Measurements from ENCODE around the gene ZNF593.

The ZNF593 gene
- total RNA-seq, result 9.3 to 58.6 (median 9.6) reads per million in 3 experiments

GRCh38 chr1:26169669-26170471 is at the start of gene ZNF593:
Gene ZNF593, plus strand, starts transcription at chr1:26169908. Its CDS starts 76 bp downstream, at chr1:26169984.
- peak; percentile 75 for DNase-seq

GRCh38 chr1:26121854-26122773 is 47.6 kb upstream of the ZNF593 start:
- DNase-seq, result no peak

GRCh38 chr1:26122988-26123973 is 46.4 kb upstream of the ZNF593 start:
- DNase-seq, result no peak

GRCh38 chr1:26124418-26125331 is 45.0 kb upstream of the ZNF593 start:
- no peak for DNase-seq

GRCh38 chr1:26125382-26125781 is 44.3 kb upstream of the ZNF593 start:
- no peak for DNase-seq

GRCh38 chr1:26125946-26126320 is 43.8 kb upstream of the ZNF593 start:
- no peak for DNase-seq

- peak; percentile 93 for DNase-seq
Observed at GRCh38 chr1:26126321-26127084, 43.2 kb upstream of the ZNF593 start.

- no peak for DNase-seq
Observed at GRCh38 chr1:26127235-26128163, 42.2 kb upstream of the ZNF593 start.

GRCh38 chr1:26129778-26130177 is 39.9 kb upstream of the ZNF593 start:
- DNase-seq, result no peak

GRCh38 chr1:26130695-26131094 is 39.0 kb upstream of the ZNF593 start:
- DNase-seq, result no peak

- DNase-seq, result no peak
Observed at GRCh38 chr1:26132128-26132833, 37.4 kb upstream of the ZNF593 start.

- no peak for DNase-seq
Observed at GRCh38 chr1:26132834-26133167, 36.9 kb upstream of the ZNF593 start.

GRCh38 chr1:26134466-26134865 is 35.2 kb upstream of the ZNF593 start:
- no peak for DNase-seq

GRCh38 chr1:26138974-26139558 is 30.6 kb upstream of the ZNF593 start:
- DNase-seq, result no peak

- no peak for DNase-seq
Observed at GRCh38 chr1:26142159-26142558, 27.5 kb upstream of the ZNF593 start.

- DNase-seq, result peak; percentile 69
Observed at GRCh38 chr1:26145041-26145959, 24.4 kb upstream of the ZNF593 start.

GRCh38 chr1:26145960-26146294 is 23.8 kb upstream of the ZNF593 start:
- DNase-seq, result no peak
